ENCODE results near the gene STK40.

The STK40 gene

DNA sequence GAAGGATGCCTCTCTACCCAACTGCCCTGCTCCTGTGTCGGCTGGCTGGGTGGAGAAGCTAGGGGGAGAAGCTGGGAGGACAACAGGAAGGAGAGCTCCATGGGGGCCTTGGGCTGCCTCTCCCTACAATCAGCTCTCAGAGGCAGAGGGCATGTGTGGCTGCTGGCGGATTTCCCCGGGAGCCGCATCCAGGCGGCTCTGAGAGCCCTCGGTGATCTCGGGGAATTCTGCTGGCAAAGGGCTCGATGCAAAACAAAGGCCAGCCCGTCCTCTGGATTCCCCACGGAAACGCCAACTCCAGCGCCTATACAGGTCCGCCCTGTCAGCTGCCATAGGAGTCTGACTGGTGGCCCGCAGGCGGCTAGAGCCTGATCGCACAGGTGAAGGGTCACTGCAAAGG lies 35.9 kb downstream of the STK40 start:
- Histone ChIP-seq H2AFZ (ENCODE audit: low read length) (no peak overlapping the region), H3K79me2 (ENCODE audit: low read length) (no peaks in the 10 kb centered on the region), H3K27me3 (replicated peaks; ENCODE audit: insufficient read depth, low read length) (no peaks in the 10 kb centered on the region), H3F3A (ENCODE audit: insufficient read depth, low read length) (no peaks in the 10 kb centered on the region), H3K4me1 (ENCODE audit: low read length) (no peaks in the 10 kb centered on the region), H3K4me2 (ENCODE audit: low read depth, low read length) (no peak overlapping the region), H3K27ac (ENCODE audit: low read length) (no peak overlapping the region), H3K4me3 (ENCODE audit: low read length) (no peak overlapping the region), H3K36me3 (replicated peaks; ENCODE audit: insufficient read depth, low read length) (no peaks in the 10 kb centered on the region; the same call in 1 of the 2 replicates), H3K9ac (ENCODE audit: low read length) (no peak overlapping the region), H3K9me3 (replicated peaks; ENCODE audit: insufficient read depth, low read length) (no peaks in the 10 kb centered on the region), H3K9me2 (replicated peaks; ENCODE audit: insufficient read depth, low read length) (no peaks in the 10 kb centered on the region), H4K20me1 (ENCODE audit: insufficient read depth, low read length) (no peaks in the 10 kb centered on the region)
- TF ChIP-seq EZH2phosphoT487 (IDR thresholded peaks at IDR 0.05; ENCODE audit: low read length) (no peak), EZH2 (optimal IDR thresholded peaks at IDR 0.05; ENCODE audit: low read depth, low read length) (no peak)
- TF ChIP-seq, protein P1, sequence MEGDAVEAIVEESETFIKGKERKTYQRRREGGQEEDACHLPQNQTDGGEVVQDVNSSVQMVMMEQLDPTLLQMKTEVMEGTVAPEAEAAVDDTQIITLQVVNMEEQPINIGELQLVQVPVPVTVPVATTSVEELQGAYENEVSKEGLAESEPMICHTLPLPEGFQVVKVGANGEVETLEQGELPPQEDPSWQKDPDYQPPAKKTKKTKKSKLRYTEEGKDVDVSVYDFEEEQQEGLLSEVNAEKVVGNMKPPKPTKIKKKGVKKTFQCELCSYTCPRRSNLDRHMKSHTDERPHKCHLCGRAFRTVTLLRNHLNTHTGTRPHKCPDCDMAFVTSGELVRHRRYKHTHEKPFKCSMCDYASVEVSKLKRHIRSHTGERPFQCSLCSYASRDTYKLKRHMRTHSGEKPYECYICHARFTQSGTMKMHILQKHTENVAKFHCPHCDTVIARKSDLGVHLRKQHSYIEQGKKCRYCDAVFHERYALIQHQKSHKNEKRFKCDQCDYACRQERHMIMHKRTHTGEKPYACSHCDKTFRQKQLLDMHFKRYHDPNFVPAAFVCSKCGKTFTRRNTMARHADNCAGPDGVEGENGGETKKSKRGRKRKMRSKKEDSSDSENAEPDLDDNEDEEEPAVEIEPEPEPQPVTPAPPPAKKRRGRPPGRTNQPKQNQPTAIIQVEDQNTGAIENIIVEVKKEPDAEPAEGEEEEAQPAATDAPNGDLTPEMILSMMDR (IDR thresholded peaks at IDR 0.05; ENCODE audit: low read length): no peak
- no peak for DNase-seq

DNA sequence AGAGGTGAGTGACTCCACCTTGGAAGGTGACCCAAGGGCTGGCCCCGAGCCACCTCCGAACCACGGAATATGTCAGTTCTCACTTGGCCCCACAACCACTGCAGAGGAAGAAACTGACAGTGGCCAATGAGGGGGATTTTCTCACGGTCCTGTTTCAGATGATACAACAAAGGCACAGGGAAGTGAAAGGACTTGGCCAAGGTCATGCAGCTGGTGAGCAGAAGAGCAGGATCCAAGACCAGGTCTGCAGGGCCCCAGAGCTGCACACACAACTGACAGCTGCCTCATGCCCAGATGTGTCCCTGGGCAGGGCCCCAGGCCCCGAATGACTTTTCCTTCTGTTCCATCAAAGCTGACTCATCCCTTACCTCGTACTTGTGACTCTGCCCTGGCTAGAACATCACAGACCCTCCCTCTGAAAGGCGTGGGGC lies 36.5 kb downstream of the STK40 start:
- H3F3A ChIP-seq (ENCODE audit: insufficient read depth, low read length): no peaks in the 10 kb centered on the region
- H3K27me3 ChIP-seq (replicated peaks; ENCODE audit: insufficient read depth, low read length): no peaks in the 10 kb centered on the region
- no peak overlapping the region for H3K4me2 ChIP-seq (ENCODE audit: low read depth, low read length)
- H3K4me1 ChIP-seq (ENCODE audit: low read length): no peaks in the 10 kb centered on the region
- H3K79me2 ChIP-seq (ENCODE audit: low read length): no peaks in the 10 kb centered on the region
- no peak for DNase-seq
- H3K9ac ChIP-seq (ENCODE audit: low read length): no peak overlapping the region
- TF ChIP-seq EZH2 (optimal IDR thresholded peaks at IDR 0.05; ENCODE audit: low read depth, low read length): no peak
- TF ChIP-seq, protein P1 (IDR thresholded peaks at IDR 0.05; ENCODE audit: low read length): no peak
- TF ChIP-seq EZH2phosphoT487 (IDR thresholded peaks at IDR 0.05; ENCODE audit: low read length): no peak
- no peaks in the 10 kb centered on the region for H3K9me2 ChIP-seq (replicated peaks; ENCODE audit: insufficient read depth, low read length)
- H3K9me3 ChIP-seq (replicated peaks; ENCODE audit: insufficient read depth, low read length): no peaks in the 10 kb centered on the region
- H4K20me1 ChIP-seq (ENCODE audit: insufficient read depth, low read length): no peaks in the 10 kb centered on the region
- no peak overlapping the region for H3K4me3 ChIP-seq (ENCODE audit: low read length)
- no peaks in the 10 kb centered on the region; the same call in 1 of the 2 replicates for H3K36me3 ChIP-seq (replicated peaks; ENCODE audit: insufficient read depth, low read length)
- no peak overlapping the region for H2AFZ ChIP-seq (ENCODE audit: low read length)
- no peak overlapping the region for H3K27ac ChIP-seq (ENCODE audit: low read length)

- H3K36me3 ChIP-seq (replicated peaks; ENCODE audit: insufficient read depth, low read length): no peaks in the 10 kb centered on the region; the same call in 1 of the 2 replicates
- DNase-seq: no peak
- H3K4me1 ChIP-seq (ENCODE audit: low read length): no peaks in the 10 kb centered on the region
These were observed 38.9 kb downstream of the STK40 start for GRCh38 chr1:36346741-36347370.

More at GRCh38 chr1:36346741-36347370, 38.9 kb downstream of the STK40 start:
- no peaks in the 10 kb centered on the region for H3K9me3 ChIP-seq (replicated peaks; ENCODE audit: insufficient read depth, low read length)
- TF ChIP-seq, protein P1 (IDR thresholded peaks at IDR 0.05; ENCODE audit: low read length): no peak
- TF ChIP-seq EZH2 (optimal IDR thresholded peaks at IDR 0.05; ENCODE audit: low read depth, low read length) (no peak), EZH2phosphoT487 (IDR thresholded peaks at IDR 0.05; ENCODE audit: low read length) (no peak)
- no peak overlapping the region for H3K4me3 ChIP-seq (ENCODE audit: low read length)
- no peak overlapping the region for H3K4me2 ChIP-seq (ENCODE audit: low read depth, low read length)
- no peaks in the 10 kb centered on the region for H3K79me2 ChIP-seq (ENCODE audit: low read length)
- no peak overlapping the region for H3K9ac ChIP-seq (ENCODE audit: low read length)
- H3K27me3 ChIP-seq (replicated peaks; ENCODE audit: insufficient read depth, low read length): no peaks in the 10 kb centered on the region
- H3K27ac ChIP-seq (ENCODE audit: low read length): no peak overlapping the region
- no peak overlapping the region for H2AFZ ChIP-seq (ENCODE audit: low read length)
- no peaks in the 10 kb centered on the region for H3F3A ChIP-seq (ENCODE audit: insufficient read depth, low read length)
- H4K20me1 ChIP-seq (ENCODE audit: insufficient read depth, low read length): no peaks in the 10 kb centered on the region
- no peaks in the 10 kb centered on the region for H3K9me2 ChIP-seq (replicated peaks; ENCODE audit: insufficient read depth, low read length)

Measured in MM.1S (cell line).